ENCODE results near the gene TBPL1. TPM values are rescaled to one million over a fixed set of nuclear protein-coding genes. Genes with fewer than 3 reads are reported as not detected.

Gene TBPL1
- total and polyA plus RNA-seq, 12 donors, result 5.1 to 21.0 (median 16.8) TPM

DNA sequence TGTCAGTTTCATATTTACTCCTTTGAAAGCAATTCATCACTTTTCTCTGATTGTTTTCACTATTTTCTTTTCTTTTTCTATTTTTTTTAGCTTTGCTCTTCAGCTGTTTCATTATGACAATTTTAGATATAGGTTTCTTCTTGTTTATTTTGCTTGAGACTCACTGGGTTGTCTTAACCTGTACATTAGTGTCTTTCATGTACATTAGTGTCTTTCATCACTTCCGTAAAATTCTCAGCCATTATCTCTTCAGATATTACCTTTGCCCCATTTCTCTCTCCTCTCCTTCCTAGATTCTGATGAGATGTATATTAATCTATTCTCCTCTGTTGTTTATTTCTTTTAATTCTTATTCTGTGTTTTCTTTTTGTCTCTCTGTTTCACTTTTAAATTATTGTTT lies 14.5 kb upstream of the TBPL1 start:
- H3K27ac ChIP-seq, result no peak overlapping the region
- H3K4me1 ChIP-seq (replicated peaks in 1 of 2), result no peaks in the 10 kb centered on the region
- no peak for DNase-seq
- no peaks in the 10 kb centered on the region for H3K9me3 ChIP-seq (replicated peaks in 1 of 3)
- H3K36me3 ChIP-seq (replicated peaks in 1 of 2), result no peaks in the 10 kb centered on the region
- no peaks in the 10 kb centered on the region for H3K27me3 ChIP-seq
- intact Hi-C loops (cut with DNase I), result no loop called here
- 86 to 96% (median 89%) methylated on average over 1 of the region's 1 CpG for WGBS, 4 donors
- no peak overlapping the region for H3K4me3 ChIP-seq
- no peak for TF ChIP-seq POLR2A (IDR thresholded peaks at IDR 0.05)
- TF ChIP-seq, protein P1, sequence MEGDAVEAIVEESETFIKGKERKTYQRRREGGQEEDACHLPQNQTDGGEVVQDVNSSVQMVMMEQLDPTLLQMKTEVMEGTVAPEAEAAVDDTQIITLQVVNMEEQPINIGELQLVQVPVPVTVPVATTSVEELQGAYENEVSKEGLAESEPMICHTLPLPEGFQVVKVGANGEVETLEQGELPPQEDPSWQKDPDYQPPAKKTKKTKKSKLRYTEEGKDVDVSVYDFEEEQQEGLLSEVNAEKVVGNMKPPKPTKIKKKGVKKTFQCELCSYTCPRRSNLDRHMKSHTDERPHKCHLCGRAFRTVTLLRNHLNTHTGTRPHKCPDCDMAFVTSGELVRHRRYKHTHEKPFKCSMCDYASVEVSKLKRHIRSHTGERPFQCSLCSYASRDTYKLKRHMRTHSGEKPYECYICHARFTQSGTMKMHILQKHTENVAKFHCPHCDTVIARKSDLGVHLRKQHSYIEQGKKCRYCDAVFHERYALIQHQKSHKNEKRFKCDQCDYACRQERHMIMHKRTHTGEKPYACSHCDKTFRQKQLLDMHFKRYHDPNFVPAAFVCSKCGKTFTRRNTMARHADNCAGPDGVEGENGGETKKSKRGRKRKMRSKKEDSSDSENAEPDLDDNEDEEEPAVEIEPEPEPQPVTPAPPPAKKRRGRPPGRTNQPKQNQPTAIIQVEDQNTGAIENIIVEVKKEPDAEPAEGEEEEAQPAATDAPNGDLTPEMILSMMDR (IDR thresholded peaks at IDR 0.05), result no peak

DNA sequence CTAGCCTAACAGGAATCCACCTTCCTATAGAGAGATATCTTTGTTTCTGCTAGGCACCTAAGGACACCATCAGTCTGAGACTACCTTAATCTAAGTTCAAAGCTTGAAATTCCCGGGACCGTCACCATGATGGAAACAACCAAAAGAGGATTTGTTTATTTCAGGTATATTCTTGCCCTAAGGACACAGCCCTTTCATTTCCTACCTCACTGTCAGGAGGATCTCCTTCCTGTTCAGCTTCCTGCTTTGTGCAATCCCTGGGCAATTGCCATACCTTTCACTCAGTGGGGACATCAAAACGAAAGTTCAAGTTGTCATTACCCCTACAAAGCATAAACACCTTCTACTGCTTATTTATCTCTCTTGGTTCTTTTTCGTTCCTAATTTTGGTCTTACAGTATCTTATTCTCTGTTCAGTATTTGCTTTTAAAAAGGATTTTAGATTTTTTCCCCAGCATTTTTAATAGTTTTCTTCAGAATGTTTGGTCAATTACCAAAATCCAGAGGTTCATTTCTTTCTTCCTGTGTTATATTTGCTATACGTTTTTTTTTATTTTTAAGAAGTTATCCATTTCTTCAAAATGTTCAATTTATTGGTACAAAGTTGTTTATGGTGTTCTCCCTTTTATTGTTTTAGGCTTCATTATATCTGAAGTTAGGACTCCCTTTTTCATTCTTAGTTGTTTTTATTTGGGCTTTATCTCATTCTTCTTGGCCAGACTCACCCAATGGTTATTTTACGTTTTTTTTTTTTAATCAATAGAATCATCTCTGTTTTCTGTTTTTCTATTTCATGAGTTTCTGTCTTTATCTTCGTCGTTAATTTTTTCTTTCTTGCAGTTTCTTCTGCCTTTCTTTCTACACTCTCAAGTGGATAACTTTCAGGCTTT lies 13.0 kb upstream of the TBPL1 start:
- TF ChIP-seq, protein P1 (IDR thresholded peaks at IDR 0.05), result no peak
- TF ChIP-seq POLR2A (IDR thresholded peaks at IDR 0.05), result no peak
- intact Hi-C loops (cut with DNase I), result no loop called here

DNA sequence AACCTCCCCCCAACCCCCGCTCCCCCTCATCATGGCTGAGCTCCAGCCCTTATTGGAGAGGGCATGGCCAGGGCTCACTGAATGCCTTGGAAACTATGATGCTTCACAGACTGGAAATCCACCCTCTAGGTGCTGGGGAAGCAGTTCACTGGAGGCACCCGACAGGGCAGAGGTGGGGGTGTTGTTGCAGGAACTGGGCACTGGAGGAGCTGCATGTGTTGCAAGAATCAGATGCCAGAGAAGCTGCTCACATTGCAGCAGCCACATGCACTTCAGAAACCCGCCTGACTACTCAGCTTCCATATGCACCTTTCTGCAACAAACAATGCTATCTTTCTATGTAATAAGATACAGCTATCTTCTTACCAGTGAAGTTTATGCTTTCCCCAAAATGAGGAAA lies 7.9 kb upstream of the TBPL1 start:
- Histone ChIP-seq H3K36me3 (replicated peaks in 1 of 2) (no peaks in the 10 kb centered on the region), H3K4me3 (no peak overlapping the region), H3K4me1 (replicated peaks in 1 of 2) (no peaks in the 10 kb centered on the region), H3K27me3 (no peaks in the 10 kb centered on the region), H3K9me3 (replicated peaks in 1 of 3) (no peaks in the 10 kb centered on the region), H3K27ac (no peak overlapping the region)
- DNase-seq, result no peak
- TF ChIP-seq, protein P1 (IDR thresholded peaks at IDR 0.05), result no peak
- TF ChIP-seq POLR2A (IDR thresholded peaks at IDR 0.05), result no peak
- 74 to 80% (median 78%) methylated on average over 2 to 3 of the region's 3 CpGs for WGBS, 4 donors
- intact Hi-C loops (cut with DNase I), result no loop called here

More for the DNA sequence above, 13.0 kb upstream of the TBPL1 start:
- DNase-seq, result no peak
- 64 to 77% (median 65%) methylated on average over 8 of the region's 8 CpGs for WGBS, 4 donors
- Histone ChIP-seq H3K9me3 (replicated peaks in 1 of 3) (no peaks in the 10 kb centered on the region), H3K4me3 (no peak overlapping the region), H3K27ac (no peak overlapping the region), H3K27me3 (no peaks in the 10 kb centered on the region), H3K4me1 (replicated peaks in 1 of 2) (no peaks in the 10 kb centered on the region), H3K36me3 (replicated peaks in 1 of 2) (no peaks in the 10 kb centered on the region)

DNA sequence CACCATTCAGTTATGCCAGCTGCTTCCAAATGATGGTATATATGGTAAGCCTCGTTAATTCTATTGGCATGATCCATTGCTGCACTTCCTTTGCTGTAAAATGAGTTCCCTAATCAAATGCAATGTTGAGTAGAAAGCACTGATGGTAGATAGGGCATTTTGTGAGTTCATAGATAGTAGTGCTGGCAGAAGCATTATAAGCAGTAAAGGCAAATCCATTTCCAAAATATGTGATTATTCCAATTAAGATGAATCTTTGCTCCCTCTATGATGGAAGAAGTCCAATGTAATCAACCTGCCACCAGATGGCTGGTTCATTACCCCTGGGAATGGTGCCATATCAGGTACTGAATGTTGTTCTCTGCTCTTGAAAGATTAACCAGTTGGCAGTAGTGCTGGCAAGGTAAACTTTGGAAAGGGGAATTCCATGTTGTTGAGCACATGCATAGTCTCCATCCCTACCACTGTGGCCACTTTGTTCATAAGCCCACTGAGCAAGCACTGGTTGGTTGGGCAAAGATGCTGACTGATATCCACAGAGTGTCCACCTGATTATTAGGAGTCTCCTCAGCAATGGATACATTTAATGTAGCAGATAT lies 5.6 kb upstream of the TBPL1 start:
- Histone ChIP-seq H3K36me3 (replicated peaks in 1 of 2) (no peaks in the 10 kb centered on the region), H3K4me3 (no peak overlapping the region), H3K4me1 (replicated peaks in 1 of 2) (no peaks in the 10 kb centered on the region), H3K27me3 (no peaks in the 10 kb centered on the region), H3K27ac (no peak overlapping the region), H3K9me3 (replicated peaks in 1 of 3) (no peaks in the 10 kb centered on the region)
- WGBS, 4 donors, result 67 to 86% (median 74%) methylated on average over 1 of the region's 1 CpG
- intact Hi-C loops (cut with DNase I), result no loop called here
- no peak for TF ChIP-seq POLR2A (IDR thresholded peaks at IDR 0.05)
- TF ChIP-seq, protein P1 (IDR thresholded peaks at IDR 0.05), result no peak
- DNase-seq, result no peak

Data from adrenal gland (tissue), 12 donors.